Osteocyte (in vitro differentiated cells): ENCODE data around the gene TMC7. TPM values are rescaled to one million over a fixed set of nuclear protein-coding genes. Genes with fewer than 3 reads are reported as not detected.

Source experiments
- DNase-seq: peaks from one replicate; pipeline ENCODE4 v3.0.0; 2021; ENCODE audit warnings: mixed read lengths; ENCODE audit not compliant: unreplicated experiment; ENCODE audit errors: extremely low spot score
- H3K27ac Mint-ChIP-seq: one replicate; pipeline ENCODE4 v1.8.0; 2021; ENCODE audit warnings: mild to moderate bottlenecking, mixed read lengths; ENCODE audit not compliant: unreplicated experiment
- H3K27me3 Mint-ChIP-seq: one replicate; pipeline ENCODE4 v1.8.0; 2021; ENCODE audit warnings: mixed read lengths; ENCODE audit not compliant: unreplicated experiment
- H3K36me3 Mint-ChIP-seq: one replicate; pipeline ENCODE4 v1.8.0; 2021; ENCODE audit warnings: mixed read lengths; ENCODE audit not compliant: unreplicated experiment
- H3K4me1 Mint-ChIP-seq: one replicate; pipeline ENCODE4 v1.8.0; 2021; ENCODE audit warnings: mixed read lengths; ENCODE audit not compliant: unreplicated experiment
- H3K4me3 Mint-ChIP-seq: one replicate; pipeline ENCODE4 v1.8.0; 2021; ENCODE audit warnings: mild to moderate bottlenecking, moderate library complexity, mixed read lengths; ENCODE audit not compliant: unreplicated experiment
- H3K9me3 Mint-ChIP-seq: one replicate; pipeline ENCODE4 v1.8.0; 2021; ENCODE audit warnings: mixed read lengths; ENCODE audit not compliant: unreplicated experiment
- total RNA-seq: library from RNA; stranded (reverse); gene quantifications from 2 replicates; pipeline ENCODE4 v1.2.1, GENCODE V29; 2021
- TF ChIP-seq, protein P1 (sequence below): fragments of 200-600 bp; sonication (generic); IDR thresholded peaks from 2 replicates; pipeline ENCODE4 v1.5.0; 2021; ENCODE audit warnings: antibody characterized with exemption, mild to moderate bottlenecking, moderate library complexity

Gene TMC7
- total RNA-seq, 1 donor from 2014 or later: 1.2 TPM

DNA sequence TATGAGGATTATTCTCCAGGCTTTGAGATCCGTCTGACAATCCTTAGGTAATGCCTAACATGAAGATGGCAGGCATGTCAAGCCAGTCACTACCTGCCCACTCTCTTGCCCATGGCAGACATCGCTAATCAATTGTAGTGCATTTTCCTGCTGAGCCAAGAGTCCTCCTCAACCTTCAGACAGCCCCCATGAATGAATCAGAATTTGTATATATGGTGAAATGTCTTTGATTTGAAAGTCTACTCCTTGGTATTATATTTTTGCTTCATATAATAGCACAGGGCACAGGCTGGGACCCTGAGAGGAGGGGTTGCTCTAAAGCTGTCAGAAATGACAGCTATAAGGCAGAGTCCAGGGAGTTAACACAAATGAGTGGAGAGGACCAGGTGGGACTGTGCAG lies 56.7 kb downstream of the TMC7 start:
- Mint-ChIP-seq H3K4me1 (no peaks in the 10 kb centered on the region), H3K36me3 (peaks cover 3% of the 10 kb centered on the region), H3K4me3 (no peak overlapping the region), H3K9me3 (no peaks in the 10 kb centered on the region), H3K27me3 (no peaks in the 10 kb centered on the region), H3K27ac (no peak overlapping the region)
- TF ChIP-seq, protein P1, sequence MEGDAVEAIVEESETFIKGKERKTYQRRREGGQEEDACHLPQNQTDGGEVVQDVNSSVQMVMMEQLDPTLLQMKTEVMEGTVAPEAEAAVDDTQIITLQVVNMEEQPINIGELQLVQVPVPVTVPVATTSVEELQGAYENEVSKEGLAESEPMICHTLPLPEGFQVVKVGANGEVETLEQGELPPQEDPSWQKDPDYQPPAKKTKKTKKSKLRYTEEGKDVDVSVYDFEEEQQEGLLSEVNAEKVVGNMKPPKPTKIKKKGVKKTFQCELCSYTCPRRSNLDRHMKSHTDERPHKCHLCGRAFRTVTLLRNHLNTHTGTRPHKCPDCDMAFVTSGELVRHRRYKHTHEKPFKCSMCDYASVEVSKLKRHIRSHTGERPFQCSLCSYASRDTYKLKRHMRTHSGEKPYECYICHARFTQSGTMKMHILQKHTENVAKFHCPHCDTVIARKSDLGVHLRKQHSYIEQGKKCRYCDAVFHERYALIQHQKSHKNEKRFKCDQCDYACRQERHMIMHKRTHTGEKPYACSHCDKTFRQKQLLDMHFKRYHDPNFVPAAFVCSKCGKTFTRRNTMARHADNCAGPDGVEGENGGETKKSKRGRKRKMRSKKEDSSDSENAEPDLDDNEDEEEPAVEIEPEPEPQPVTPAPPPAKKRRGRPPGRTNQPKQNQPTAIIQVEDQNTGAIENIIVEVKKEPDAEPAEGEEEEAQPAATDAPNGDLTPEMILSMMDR: no peak
- DNase-seq: no peak

DNA sequence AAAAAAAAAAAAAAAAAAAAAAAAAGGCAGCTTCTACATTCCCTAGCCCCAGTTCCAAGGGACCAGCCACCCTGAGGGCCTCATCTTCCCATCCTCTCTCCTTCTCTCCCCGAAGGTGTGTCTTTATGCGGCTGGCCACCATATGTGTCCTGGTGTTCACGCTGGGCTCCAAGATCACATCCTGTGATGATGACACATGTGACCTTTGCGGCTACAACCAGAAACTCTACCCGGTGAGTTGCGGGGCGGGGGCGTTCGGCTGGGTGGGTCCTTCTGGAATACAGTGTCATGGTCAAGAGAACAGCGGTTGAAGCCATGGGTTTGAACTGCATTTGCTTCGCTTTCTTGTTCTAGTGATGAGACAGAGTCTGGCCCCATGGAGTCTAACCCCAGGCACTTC lies 61.0 kb downstream of the TMC7 start:
- Mint-ChIP-seq H3K27me3 (no peaks in the 10 kb centered on the region), H3K36me3 (peaks cover 2% of the 10 kb centered on the region), H3K27ac (no peak overlapping the region), H3K4me1 (no peaks in the 10 kb centered on the region), H3K4me3 (no peak overlapping the region), H3K9me3 (no peaks in the 10 kb centered on the region)
- TF ChIP-seq, protein P1: no peak
- DNase-seq: no peak

DNA sequence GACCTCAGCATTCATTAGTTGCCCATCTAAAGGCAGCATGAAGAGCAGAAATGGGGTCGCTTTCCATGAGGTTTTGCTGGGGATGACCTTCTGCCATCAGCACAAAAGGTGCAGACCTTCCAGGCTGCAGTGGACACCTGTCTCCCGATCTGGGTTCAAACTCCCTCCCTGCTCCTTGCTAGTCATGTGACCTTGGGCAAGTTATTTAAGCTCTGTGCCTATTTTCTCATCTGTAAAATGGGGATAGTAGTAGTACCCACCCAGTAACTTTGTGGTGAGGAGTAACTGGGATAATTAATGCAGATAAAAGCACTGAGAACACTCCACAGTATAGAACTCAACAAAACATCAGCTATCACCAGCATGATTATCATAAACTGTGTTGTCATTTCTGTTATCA lies 62.3 kb downstream of the TMC7 start:
- no peak for DNase-seq
- no peaks in the 10 kb centered on the region for H3K9me3 Mint-ChIP-seq
- no peaks in the 10 kb centered on the region for H3K27me3 Mint-ChIP-seq
- no peak overlapping the region for H3K4me3 Mint-ChIP-seq
- no peak overlapping the region for H3K27ac Mint-ChIP-seq
- TF ChIP-seq, protein P1: no peak
- peaks cover 2% of the 10 kb centered on the region for H3K36me3 Mint-ChIP-seq
- H3K4me1 Mint-ChIP-seq: no peaks in the 10 kb centered on the region

DNA sequence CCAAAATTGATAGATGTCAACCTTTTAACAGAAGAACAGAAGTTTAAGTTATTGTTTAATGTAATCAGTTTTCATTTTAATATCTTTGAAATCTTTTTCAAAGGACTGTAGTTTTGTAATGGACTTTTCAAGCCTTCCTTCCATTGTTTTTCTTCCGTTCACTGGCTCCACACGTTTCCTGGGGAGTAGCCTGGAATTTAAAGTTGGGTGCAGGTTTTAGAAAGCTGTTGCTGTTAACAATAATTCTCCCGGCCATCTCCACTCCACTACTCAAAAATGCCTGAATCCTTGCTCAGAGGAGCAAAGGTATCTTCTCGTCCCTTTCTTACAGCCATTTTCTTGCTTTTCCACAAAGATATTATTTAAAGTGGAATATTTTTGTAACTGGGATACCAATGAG lies 79.0 kb downstream of the TMC7 start:
- no peak for DNase-seq
- TF ChIP-seq, protein P1: no peak
- H3K36me3 Mint-ChIP-seq: no peaks in the 10 kb centered on the region
- no peak overlapping the region for H3K4me3 Mint-ChIP-seq
- H3K4me1 Mint-ChIP-seq: peaks cover 7% of the 10 kb centered on the region
- H3K27me3 Mint-ChIP-seq: no peaks in the 10 kb centered on the region
- no peaks in the 10 kb centered on the region for H3K9me3 Mint-ChIP-seq
- H3K27ac Mint-ChIP-seq: no peak overlapping the region

DNA sequence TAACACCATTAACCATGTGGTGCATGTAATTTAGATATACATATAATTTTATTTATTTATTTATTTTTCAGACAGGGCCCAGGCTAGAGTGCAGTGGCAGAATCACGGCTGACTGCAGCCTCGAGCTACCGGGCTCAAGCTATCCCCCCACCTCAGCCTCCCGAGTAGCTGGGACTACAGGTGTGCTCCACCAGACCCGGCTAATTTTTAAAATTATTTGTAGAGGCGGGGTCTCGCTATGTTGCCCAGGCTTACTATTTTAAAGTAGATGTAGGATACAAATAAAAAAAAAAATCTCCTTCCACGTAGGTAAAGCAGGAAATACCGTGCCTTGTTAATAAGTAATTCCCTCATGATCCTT lies 83.2 kb downstream of the TMC7 start:
- no peak for DNase-seq
- Mint-ChIP-seq H3K36me3 (no peaks in the 10 kb centered on the region), H3K4me3 (peak overlapping the region; percentile 95), H3K9me3 (no peaks in the 10 kb centered on the region), H3K27me3 (no peaks in the 10 kb centered on the region), H3K4me1 (peaks cover 25% of the 10 kb centered on the region), H3K27ac (peak overlapping the region; percentile 96)
- TF ChIP-seq, protein P1: no peak
